Measurements from ENCODE around the gene CCDC192. TPM values are rescaled to one million over a fixed set of nuclear protein-coding genes. Genes with fewer than 3 reads are reported as not detected.
"Not testable (repeated sequence)": the region's sequence is repeated elsewhere in the genome, so short reads cannot be mapped to it uniquely, and the experiment has no call there.

Gene CCDC192
- total RNA-seq, 1 experiment from 2014 or later = not detected

- not testable (repeated sequence) for DNase-seq, H3K27me3 ChIP-seq, H3K36me3 ChIP-seq, H3K9me3 ChIP-seq, H3K4me3 ChIP-seq
These were observed 79.3 kb downstream of the CCDC192 start for GRCh38 chr5:127782450-127782849.

GRCh38 chr5:127785098-127785927 is 82.1 kb downstream of the CCDC192 start:
- Histone ChIP-seq H3K27me3 (no peaks in the 10 kb centered on the region), H3K4me3 (no peak overlapping the region), H3K36me3 (no peaks in the 10 kb centered on the region), H3K9me3 (peaks cover 11% of the 10 kb centered on the region)
- DNase-seq = peak; percentile 33

- Histone ChIP-seq H3K9me3 (peaks cover 19% of the 10 kb centered on the region), H3K4me3 (no peak overlapping the region), H3K36me3 (no peaks in the 10 kb centered on the region), H3K27me3 (no peaks in the 10 kb centered on the region)
- no peak for DNase-seq
These were observed 88.2 kb downstream of the CCDC192 start for GRCh38 chr5:127791439-127791838.

- not testable (repeated sequence) for H3K36me3 ChIP-seq, DNase-seq, H3K27me3 ChIP-seq, H3K4me3 ChIP-seq
- H3K9me3 ChIP-seq = peaks cover 19% of the 10 kb centered on the region
These were observed 88.7 kb downstream of the CCDC192 start for GRCh38 chr5:127791908-127792307.

- Histone ChIP-seq H3K36me3 (no peaks in the 10 kb centered on the region), H3K4me3 (no peak overlapping the region), H3K27me3 (no peaks in the 10 kb centered on the region), H3K9me3 (peaks cover 17% of the 10 kb centered on the region)
- DNase-seq = no peak
These were observed 89.9 kb downstream of the CCDC192 start for GRCh38 chr5:127793052-127793451.

GRCh38 chr5:127793879-127794278 is 90.7 kb downstream of the CCDC192 start:
- Histone ChIP-seq H3K4me3 (no peak overlapping the region), H3K36me3 (no peaks in the 10 kb centered on the region), H3K27me3 (no peaks in the 10 kb centered on the region), H3K9me3 (peaks cover 15% of the 10 kb centered on the region)
- no peak for DNase-seq

- Histone ChIP-seq H3K36me3 (no peaks in the 10 kb centered on the region), H3K4me3 (no peak overlapping the region), H3K9me3 (peaks cover 7% of the 10 kb centered on the region), H3K27me3 (no peaks in the 10 kb centered on the region)
- DNase-seq = no peak
These were observed 93.0 kb downstream of the CCDC192 start for GRCh38 chr5:127796211-127796610.

- Histone ChIP-seq H3K27me3 (no peaks in the 10 kb centered on the region), H3K36me3 (no peaks in the 10 kb centered on the region), H3K9me3 (no peaks in the 10 kb centered on the region), H3K4me3 (no peak overlapping the region)
- DNase-seq = no peak
These were observed 96.2 kb downstream of the CCDC192 start for GRCh38 chr5:127799293-127799905.

GRCh38 chr5:127801751-127802476 is 98.7 kb downstream of the CCDC192 start:
- Histone ChIP-seq H3K36me3 (no peaks in the 10 kb centered on the region), H3K27me3 (no peaks in the 10 kb centered on the region), H3K9me3 (no peaks in the 10 kb centered on the region), H3K4me3 (no peak overlapping the region)
- DNase-seq = peak; percentile 42

GRCh38 chr5:127802477-127802865 is 99.3 kb downstream of the CCDC192 start:
- no peaks in the 10 kb centered on the region for H3K9me3 ChIP-seq
- no peak overlapping the region for H3K4me3 ChIP-seq
- H3K27me3 ChIP-seq = no peaks in the 10 kb centered on the region
- no peaks in the 10 kb centered on the region for H3K36me3 ChIP-seq
- no peak for DNase-seq

- H3K9me3 ChIP-seq = no peaks in the 10 kb centered on the region
- no peak for DNase-seq
- H3K4me3 ChIP-seq = no peak overlapping the region
- no peaks in the 10 kb centered on the region for H3K27me3 ChIP-seq
- no peaks in the 10 kb centered on the region for H3K36me3 ChIP-seq
These were observed 101.8 kb downstream of the CCDC192 start for GRCh38 chr5:127804886-127805426.

- no peak overlapping the region for H3K4me3 ChIP-seq
- no peaks in the 10 kb centered on the region for H3K9me3 ChIP-seq
- H3K27me3 ChIP-seq = no peaks in the 10 kb centered on the region
- no peaks in the 10 kb centered on the region for H3K36me3 ChIP-seq
- DNase-seq = no peak
These were observed 102.3 kb downstream of the CCDC192 start for GRCh38 chr5:127805448-127805847.

GRCh38 chr5:127806776-127807175 is 103.6 kb downstream of the CCDC192 start:
- no peak overlapping the region for H3K4me3 ChIP-seq
- DNase-seq = no peak

GRCh38 chr5:127809533-127809932 is 106.3 kb downstream of the CCDC192 start:
- peak; percentile 9 for DNase-seq
- H3K4me3 ChIP-seq = no peak overlapping the region
- H3K9me3 ChIP-seq = no peaks in the 10 kb centered on the region
- H3K27me3 ChIP-seq = no peaks in the 10 kb centered on the region
- H3K36me3 ChIP-seq = no peaks in the 10 kb centered on the region

More at GRCh38 chr5:127806776-127807175, 103.6 kb downstream of the CCDC192 start:
- Histone ChIP-seq H3K9me3 (no peaks in the 10 kb centered on the region), H3K27me3 (no peaks in the 10 kb centered on the region), H3K36me3 (no peaks in the 10 kb centered on the region)

- H3K9me3 ChIP-seq = no peaks in the 10 kb centered on the region
- no peak for DNase-seq
- H3K4me3 ChIP-seq = no peak overlapping the region
- H3K27me3 ChIP-seq = no peaks in the 10 kb centered on the region
- no peaks in the 10 kb centered on the region for H3K36me3 ChIP-seq
These were observed 106.8 kb downstream of the CCDC192 start for GRCh38 chr5:127810017-127810416.

GRCh38 chr5:127810707-127811490 is 107.7 kb downstream of the CCDC192 start:
- no peak overlapping the region for H3K4me3 ChIP-seq
- DNase-seq = no peak
- no peaks in the 10 kb centered on the region for H3K36me3 ChIP-seq
- no peaks in the 10 kb centered on the region for H3K9me3 ChIP-seq
- no peaks in the 10 kb centered on the region for H3K27me3 ChIP-seq

Data from MG63 (cell line).